ENCODE data around the gene UBE2J2. TPM values are rescaled to one million over a fixed set of nuclear protein-coding genes. Genes with fewer than 3 reads are reported as not detected.

The UBE2J2 gene
- total and polyA plus RNA-seq, 2 of the 13 experiments (the other 11 are each of a cell fraction or from before 2014, with no cell fraction given), result 25.4 to 29.4 TPM

GRCh38 chr1:1287288-1288110 is 13.8 kb upstream of the UBE2J2 start (continued):
- TF ChIP-seq, protein P1, sequence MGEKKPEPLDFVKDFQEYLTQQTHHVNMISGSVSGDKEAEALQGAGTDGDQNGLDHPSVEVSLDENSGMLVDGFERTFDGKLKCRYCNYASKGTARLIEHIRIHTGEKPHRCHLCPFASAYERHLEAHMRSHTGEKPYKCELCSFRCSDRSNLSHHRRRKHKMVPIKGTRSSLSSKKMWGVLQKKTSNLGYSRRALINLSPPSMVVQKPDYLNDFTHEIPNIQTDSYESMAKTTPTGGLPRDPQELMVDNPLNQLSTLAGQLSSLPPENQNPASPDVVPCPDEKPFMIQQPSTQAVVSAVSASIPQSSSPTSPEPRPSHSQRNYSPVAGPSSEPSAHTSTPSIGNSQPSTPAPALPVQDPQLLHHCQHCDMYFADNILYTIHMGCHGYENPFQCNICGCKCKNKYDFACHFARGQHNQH (CRISPR knock-in tag; IDR thresholded peaks at IDR 0.05), result no peak
- TF ChIP-seq ZNF263 (CRISPR knock-in tag; IDR thresholded peaks at IDR 0.05) (0 out of 2 replicates have a peak, but pooled peaks have one; percentile 45), HHEX (CRISPR knock-in tag; IDR thresholded peaks at IDR 0.05) (no peak), SIN3B (IDR thresholded peaks at IDR 0.05; ENCODE audit: low read length) (no peak), HCFC1 (IDR thresholded peaks at IDR 0.05; ENCODE audit: low read depth, low read length) (no peak), CEBPB (IDR thresholded peaks at IDR 0.05; ENCODE audit: borderline replicate concordance, low read depth, low read length) (no peak), BHLHE40 (IDR thresholded peaks at IDR 0.05; ENCODE audit: low read length) (no peak), ZBTB3 (CRISPR knock-in tag; IDR thresholded peaks at IDR 0.05; ENCODE audit: borderline replicate concordance, low read depth) (no peak), RORA (CRISPR knock-in tag; IDR thresholded peaks at IDR 0.05) (no peak), CBX5 (CRISPR knock-in tag; IDR thresholded peaks at IDR 0.05; ENCODE audit: borderline replicate concordance) (no peak), MTA1 (CRISPR knock-in tag; IDR thresholded peaks at IDR 0.05; ENCODE audit: borderline replicate concordance) (peak; percentile 69; the same call in 1 of the 2 replicates), ZNF124 (CRISPR knock-in tag; IDR thresholded peaks at IDR 0.05) (no peak), TFE3 (CRISPR knock-in tag; IDR thresholded peaks at IDR 0.05) (no peak), ZMYM3 (CRISPR knock-in tag; IDR thresholded peaks at IDR 0.05) (peak; percentile 98), NFRKB (IDR thresholded peaks at IDR 0.05) (no peak), MAFG (CRISPR knock-in tag; IDR thresholded peaks at IDR 0.05) (no peak)
- TF ChIP-seq, protein P2, sequence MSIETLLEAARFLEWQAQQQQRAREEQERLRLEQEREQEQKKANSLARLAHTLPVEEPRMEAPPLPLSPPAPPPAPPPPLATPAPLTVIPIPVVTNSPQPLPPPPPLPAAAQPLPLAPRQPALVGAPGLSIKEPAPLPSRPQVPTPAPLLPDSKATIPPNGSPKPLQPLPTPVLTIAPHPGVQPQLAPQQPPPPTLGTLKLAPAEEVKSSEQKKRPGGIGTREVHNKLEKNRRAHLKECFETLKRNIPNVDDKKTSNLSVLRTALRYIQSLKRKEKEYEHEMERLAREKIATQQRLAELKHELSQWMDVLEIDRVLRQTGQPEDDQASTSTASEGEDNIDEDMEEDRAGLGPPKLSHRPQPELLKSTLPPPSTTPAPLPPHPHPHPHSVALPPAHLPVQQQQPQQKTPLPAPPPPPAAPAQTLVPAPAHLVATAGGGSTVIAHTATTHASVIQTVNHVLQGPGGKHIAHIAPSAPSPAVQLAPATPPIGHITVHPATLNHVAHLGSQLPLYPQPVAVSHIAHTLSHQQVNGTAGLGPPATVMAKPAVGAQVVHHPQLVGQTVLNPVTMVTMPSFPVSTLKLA (IDR thresholded peaks at IDR 0.05), result no peak
- TF ChIP-seq, protein P3, sequence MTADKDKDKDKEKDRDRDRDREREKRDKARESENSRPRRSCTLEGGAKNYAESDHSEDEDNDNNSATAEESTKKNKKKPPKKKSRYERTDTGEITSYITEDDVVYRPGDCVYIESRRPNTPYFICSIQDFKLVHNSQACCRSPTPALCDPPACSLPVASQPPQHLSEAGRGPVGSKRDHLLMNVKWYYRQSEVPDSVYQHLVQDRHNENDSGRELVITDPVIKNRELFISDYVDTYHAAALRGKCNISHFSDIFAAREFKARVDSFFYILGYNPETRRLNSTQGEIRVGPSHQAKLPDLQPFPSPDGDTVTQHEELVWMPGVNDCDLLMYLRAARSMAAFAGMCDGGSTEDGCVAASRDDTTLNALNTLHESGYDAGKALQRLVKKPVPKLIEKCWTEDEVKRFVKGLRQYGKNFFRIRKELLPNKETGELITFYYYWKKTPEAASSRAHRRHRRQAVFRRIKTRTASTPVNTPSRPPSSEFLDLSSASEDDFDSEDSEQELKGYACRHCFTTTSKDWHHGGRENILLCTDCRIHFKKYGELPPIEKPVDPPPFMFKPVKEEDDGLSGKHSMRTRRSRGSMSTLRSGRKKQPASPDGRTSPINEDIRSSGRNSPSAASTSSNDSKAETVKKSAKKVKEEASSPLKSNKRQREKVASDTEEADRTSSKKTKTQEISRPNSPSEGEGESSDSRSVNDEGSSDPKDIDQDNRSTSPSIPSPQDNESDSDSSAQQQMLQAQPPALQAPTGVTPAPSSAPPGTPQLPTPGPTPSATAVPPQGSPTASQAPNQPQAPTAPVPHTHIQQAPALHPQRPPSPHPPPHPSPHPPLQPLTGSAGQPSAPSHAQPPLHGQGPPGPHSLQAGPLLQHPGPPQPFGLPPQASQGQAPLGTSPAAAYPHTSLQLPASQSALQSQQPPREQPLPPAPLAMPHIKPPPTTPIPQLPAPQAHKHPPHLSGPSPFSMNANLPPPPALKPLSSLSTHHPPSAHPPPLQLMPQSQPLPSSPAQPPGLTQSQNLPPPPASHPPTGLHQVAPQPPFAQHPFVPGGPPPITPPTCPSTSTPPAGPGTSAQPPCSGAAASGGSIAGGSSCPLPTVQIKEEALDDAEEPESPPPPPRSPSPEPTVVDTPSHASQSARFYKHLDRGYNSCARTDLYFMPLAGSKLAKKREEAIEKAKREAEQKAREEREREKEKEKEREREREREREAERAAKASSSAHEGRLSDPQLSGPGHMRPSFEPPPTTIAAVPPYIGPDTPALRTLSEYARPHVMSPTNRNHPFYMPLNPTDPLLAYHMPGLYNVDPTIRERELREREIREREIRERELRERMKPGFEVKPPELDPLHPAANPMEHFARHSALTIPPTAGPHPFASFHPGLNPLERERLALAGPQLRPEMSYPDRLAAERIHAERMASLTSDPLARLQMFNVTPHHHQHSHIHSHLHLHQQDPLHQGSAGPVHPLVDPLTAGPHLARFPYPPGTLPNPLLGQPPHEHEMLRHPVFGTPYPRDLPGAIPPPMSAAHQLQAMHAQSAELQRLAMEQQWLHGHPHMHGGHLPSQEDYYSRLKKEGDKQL (CRISPR knock-in tag; IDR thresholded peaks at IDR 0.05; ENCODE audit: low read depth), result no peak
- TF ChIP-seq, protein P4, sequence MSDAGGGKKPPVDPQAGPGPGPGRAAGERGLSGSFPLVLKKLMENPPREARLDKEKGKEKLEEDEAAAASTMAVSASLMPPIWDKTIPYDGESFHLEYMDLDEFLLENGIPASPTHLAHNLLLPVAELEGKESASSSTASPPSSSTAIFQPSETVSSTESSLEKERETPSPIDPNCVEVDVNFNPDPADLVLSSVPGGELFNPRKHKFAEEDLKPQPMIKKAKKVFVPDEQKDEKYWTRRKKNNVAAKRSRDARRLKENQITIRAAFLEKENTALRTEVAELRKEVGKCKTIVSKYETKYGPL (CRISPR knock-in tag; IDR thresholded peaks at IDR 0.05), result no peak

All from HepG2 (cell line).